Ovary (tissue), 9 donors: ENCODE data around the gene ATP2B2. TPM values are rescaled to one million over a fixed set of nuclear protein-coding genes. Genes with fewer than 3 reads are reported as not detected.

Experiments
- DNase-seq, 5 donors: peaks; one replicate each; pipeline ENCODE4 v3.0.0-alpha.2; 2019 to 2020
- H3K27ac ChIP-seq, 2 donors: fragments of 200-600 bp; one replicate each; pipeline versions ENCODE4 v1.5.1 to v1.8.0; 2019 to 2022
- H3K27me3 ChIP-seq: fragments of 200-600 bp; one replicate; pipeline ENCODE4 v1.8.0; 2022
- H3K36me3 ChIP-seq: fragments of 200-600 bp; sonication (generic); one replicate; pipeline ENCODE4 v1.5.1; 2019
- H3K4me1 ChIP-seq: one replicate; pipeline ENCODE4 v1.8.1; 2013; ENCODE audit warnings: mild to moderate bottlenecking, moderate library complexity; ENCODE audit not compliant: insufficient read depth
- H3K4me3 ChIP-seq: fragments of 200-600 bp; sonication (generic); one replicate; pipeline ENCODE4 v1.5.1; 2017
- H3K9me3 ChIP-seq, 2 donors: fragments of 200-600 bp in 1 of 2; sonication (generic) in 1 of 2; one replicate each; pipeline versions ENCODE4 v1.5.1 to v1.8.1; 2013 to 2019; ENCODE audit warnings: mild to moderate bottlenecking in 1 of 2, moderate library complexity in 1 of 2
- CTCF ChIP-seq, 3 donors: fragments of 450-650 bp in 2 of 3; fragments of 200-600 bp in 1 of 3; IDR thresholded peaks; one replicate each; pipeline versions ENCODE4 v1.5.1 to v1.8.0; 2016 to 2022; ENCODE audit warnings: antibody characterized with exemption in 3 of 3, mild to moderate bottlenecking in 1 of 3
- EP300 ChIP-seq: sonication (generic); formaldehyde crosslinking; IDR thresholded peaks from one replicate; pipeline ENCODE4 v1.6.1; 2017; ENCODE audit warnings: antibody characterized with exemption
- POLR2A ChIP-seq: fragments of 450-650 bp; IDR thresholded peaks from one replicate; pipeline ENCODE4 v1.6.1; 2017; ENCODE audit warnings: antibody characterized with exemption, mild to moderate bottlenecking, moderate library complexity
- WGBS, 3 donors: extraction: QIAGEN DNeasy Blood & Tissue Kit in 1 of 3; methylation state at CpG; one replicate each; pipeline versions ENCODE4 v1.1.5 to v1.1.7; 2013 to 2017; 5-methylcytosine and 5-hydroxymethylcytosine counted together
- intact Hi-C, 4 donors: fragments of 100-400 bp; cut with DNase I; formaldehyde crosslinking; loops; one replicate each; pipeline versions ENCODE4 v1.11.0 to v1.15.1; 2022 to 2023
- polyA plus RNA-seq, 2 donors: library from polyadenylated mRNA; stranded (reverse); fragments of 200-250 nt in 1 of 2; fragments of 350-450 nt in 1 of 2; fragmentation: Illumina TruSeq in 1 of 2; extraction: RNeasy Lipid Tissue Mini Kit (QIAGEN cat#74804) in 1 of 2; gene quantifications; one replicate each; pipeline ENCODE4 v1.2.3, GENCODE V29; 2013 to 2014
- total RNA-seq, 7 donors: library from RNA; depleted of rRNA in 2 of 7; stranded (reverse); fragments of >200 nt in 2 of 7; fragmentation: NEBNext Ultra II Directional in 3 of 7; extraction: Animal tissue kit (Norgen Biotek cat#: 25700) in 3 of 7; gene quantifications; one replicate each; pipeline versions ENCODE4 v1.1.0 to v1.2.4, GENCODE V29; 2016 to 2023
- donor health status: DM: no; HTN: no; CAD: no; lungs with moderate emphysema.
- donor health status: DM: no; HTN: no; CAD: no.
- donor health status: Bipolar disorder and iron deficiency.
- donor health status: DM: yes; HTN: yes; CAD: no.
- donor health status: DM: no; HTN: no; CAD: no.
- donor health status: DM: yes; HTN: yes; CAD: no.

The ATP2B2 gene
- total and polyA plus RNA-seq, 9 donors, result 0.05 to 11.6 (median 0.52) TPM; not detected in 2

GRCh38 chr3:10357592-10358308, 147.6 kb downstream of the ATP2B2 start:
- no peaks in the 10 kb centered on the region for H3K9me3 ChIP-seq
- intact Hi-C loops, result no loop called here
- 49 to 62% (median 53%) methylated on average over 7 of the region's 7 CpGs for WGBS, 3 donors
- no peak for DNase-seq
- no peaks in the 10 kb centered on the region for H3K4me1 ChIP-seq
- no peaks in the 10 kb centered on the region for H3K36me3 ChIP-seq
- H3K4me3 ChIP-seq, result no peak overlapping the region
- TF ChIP-seq EP300 (no peak), POLR2A (no peak), CTCF (IDR thresholded peaks at IDR 0.05) (no peak)
- H3K27ac ChIP-seq, result no peak overlapping the region
- H3K27me3 ChIP-seq, result no peaks in the 10 kb centered on the region

GRCh38 chr3:10357095-10357494, 148.3 kb downstream of the ATP2B2 start:
- no peaks in the 10 kb centered on the region for H3K27me3 ChIP-seq
- H3K4me1 ChIP-seq, result no peaks in the 10 kb centered on the region
- no peak overlapping the region for H3K27ac ChIP-seq
- H3K9me3 ChIP-seq, result no peaks in the 10 kb centered on the region
- no peak overlapping the region for H3K4me3 ChIP-seq
- no peaks in the 10 kb centered on the region for H3K36me3 ChIP-seq
- DNase-seq, result no peak
- TF ChIP-seq EP300 (no peak), CTCF (IDR thresholded peaks at IDR 0.05) (no peak), POLR2A (no peak)
- WGBS, 3 donors, result 86 to 91% (median 88%) methylated on average over 6 of the region's 6 CpGs
- intact Hi-C loops, result no loop called here

- WGBS, 3 donors, result 66 to 71% (median 69%) methylated on average over 5 of the region's 5 CpGs
- TF ChIP-seq CTCF (IDR thresholded peaks at IDR 0.05), result no peak
- no peaks in the 10 kb centered on the region for H3K4me1 ChIP-seq
- no peaks in the 10 kb centered on the region for H3K9me3 ChIP-seq
- DNase-seq, result no peak
- H3K36me3 ChIP-seq, result no peaks in the 10 kb centered on the region
- H3K27ac ChIP-seq, result no peak overlapping the region
- H3K27me3 ChIP-seq, result no peaks in the 10 kb centered on the region
- no peak overlapping the region for H3K4me3 ChIP-seq
- intact Hi-C loops, result no loop called here
Measured at GRCh38 chr3:10356461-10356981, 148.9 kb downstream of the ATP2B2 start.

- no peaks in the 10 kb centered on the region for H3K36me3 ChIP-seq
- H3K4me3 ChIP-seq, result no peak overlapping the region
- H3K27me3 ChIP-seq, result no peaks in the 10 kb centered on the region
- TF ChIP-seq EP300, result no peak
- no peak for TF ChIP-seq POLR2A
- intact Hi-C loops, result no loop called here
- 23 to 32% (median 27%) methylated on average over 13 of the region's 13 CpGs for WGBS, 3 donors
- no peak overlapping the region for H3K27ac ChIP-seq
- no peaks in the 10 kb centered on the region for H3K4me1 ChIP-seq
- no peak for DNase-seq
- no peaks in the 10 kb centered on the region for H3K9me3 ChIP-seq
Measured at GRCh38 chr3:10354361-10355015, 150.9 kb downstream of the ATP2B2 start.
